ENCODE measurements around the gene CNPY4.
A peak's percentile ranks its signal among the peaks of the same experiment; 100 is the strongest.

CNPY4 gene

GRCh38 chr7:100119072-100119969 is at the start of gene CNPY4, which contains the start of gene TAF6:
CNPY4 (plus strand) TSS chr7:100119634; CDS start chr7:100119745, 111 bp downstream.
TAF6 (minus strand) TSS chr7:100119358; CDS start chr7:100114209, 5,149 bp downstream.
- peak; percentile 90 for DNase-seq

DNA sequence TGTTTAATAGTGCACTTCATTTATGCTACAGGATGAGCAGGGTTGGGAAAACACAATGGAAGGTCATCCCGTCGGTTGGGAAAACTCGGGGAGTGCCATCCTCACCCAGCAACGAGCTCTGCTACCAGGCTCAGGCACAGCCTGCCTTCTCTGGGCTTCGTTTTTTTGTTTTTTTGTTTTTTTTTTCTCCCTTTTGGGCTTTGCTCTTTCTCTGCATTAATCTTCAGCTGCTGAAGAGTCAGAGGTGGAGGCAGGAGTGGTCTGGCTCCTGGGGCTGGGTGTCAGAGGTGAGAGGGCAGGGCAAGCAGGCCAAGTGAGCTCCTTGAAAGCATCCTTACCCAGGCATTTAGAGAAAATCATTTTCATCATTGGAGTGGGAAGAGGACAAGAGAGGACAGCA is 49.4 kb upstream of the CNPY4 start:
- no peak for DNase-seq

- DNase-seq: no peak
Observed at GRCh38 chr7:100071018-100071723, 48.3 kb upstream of the CNPY4 start.

GRCh38 chr7:100072462-100072861 is 47.0 kb upstream of the CNPY4 start:
- DNase-seq: no peak

DNA sequence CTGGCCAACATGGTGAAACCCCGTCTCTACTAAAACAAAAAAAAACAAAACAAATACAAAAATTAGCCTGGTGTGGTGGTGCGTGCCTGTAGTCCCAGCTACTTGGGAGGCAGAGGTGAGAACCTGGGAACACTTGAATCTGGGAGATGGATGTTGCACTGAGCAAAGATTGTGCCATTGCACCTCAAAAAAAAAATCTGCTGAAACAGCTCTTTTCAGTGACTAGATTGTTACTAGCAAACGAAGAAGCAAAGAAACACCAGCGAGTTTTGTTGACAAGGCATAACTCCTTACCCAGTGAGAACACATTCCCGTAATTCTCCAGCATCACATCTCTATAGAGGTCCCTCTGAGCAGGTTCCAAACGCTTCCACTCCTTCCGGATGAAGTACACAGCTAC is 44.6 kb upstream of the CNPY4 start:
- no peak for DNase-seq

GRCh38 chr7:100075418-100075817 is 44.0 kb upstream of the CNPY4 start:
- no peak for DNase-seq

DNA sequence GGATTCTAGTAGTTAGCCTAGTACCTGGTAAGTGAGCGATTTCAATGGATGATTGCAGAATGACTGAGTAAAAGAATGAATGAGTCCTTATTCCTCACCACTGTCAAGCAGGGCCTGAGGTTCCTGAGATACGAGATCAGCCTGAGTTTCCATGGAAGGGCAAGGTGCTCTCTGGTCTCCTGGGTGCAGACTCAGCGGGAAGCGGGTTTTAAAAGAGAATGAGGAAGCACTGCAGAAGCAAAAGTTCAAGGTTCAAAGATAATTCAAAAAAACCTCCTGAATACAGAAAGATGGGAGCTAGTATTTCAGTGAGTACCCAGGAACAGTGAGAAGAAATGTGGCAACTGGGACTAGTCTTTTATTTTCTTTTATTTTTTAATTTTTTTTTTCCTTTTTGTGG is 42.2 kb upstream of the CNPY4 start:
- DNase-seq: no peak

- DNase-seq: no peak
Observed at GRCh38 chr7:100079024-100079560, 40.3 kb upstream of the CNPY4 start.

DNA sequence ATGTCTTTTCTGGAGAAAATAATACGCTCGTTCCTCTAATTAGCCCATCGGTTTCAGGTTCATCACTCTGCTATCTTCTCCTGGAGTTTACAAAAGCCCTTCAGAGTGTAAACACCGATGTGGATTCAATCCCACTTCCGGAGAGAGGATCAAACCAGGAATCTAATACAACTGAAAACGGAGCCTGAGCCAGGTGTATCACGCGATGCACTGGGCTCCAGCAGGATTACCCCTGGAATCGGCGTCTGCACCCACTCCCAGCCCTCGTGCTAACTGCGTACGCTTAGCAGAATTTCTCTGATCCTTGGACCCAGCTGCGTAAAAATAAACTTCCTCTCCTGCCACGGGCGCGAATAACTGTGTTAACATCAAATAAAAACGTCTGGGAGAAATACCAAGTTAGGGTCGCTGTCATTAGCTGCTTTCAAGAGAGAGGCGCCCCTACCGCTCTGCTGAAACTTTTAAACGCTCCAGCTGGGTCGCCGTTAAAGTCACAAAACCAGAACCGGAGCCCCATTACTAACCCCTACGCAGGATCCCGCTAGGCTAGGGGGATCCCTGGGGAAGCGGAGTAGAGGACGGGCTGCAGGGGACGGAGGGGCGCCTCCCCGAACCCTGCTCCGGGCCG is 38.4 kb upstream of the CNPY4 start:
- no peak for DNase-seq

GRCh38 chr7:100081535-100082102 is 37.8 kb upstream of the CNPY4 start, which contains the start of gene ZNF3:
ZNF3 (minus strand) TSS chr7:100081723; CDS start chr7:100077357, 4,366 bp downstream.
- DNase-seq: peak; percentile 99

DNA sequence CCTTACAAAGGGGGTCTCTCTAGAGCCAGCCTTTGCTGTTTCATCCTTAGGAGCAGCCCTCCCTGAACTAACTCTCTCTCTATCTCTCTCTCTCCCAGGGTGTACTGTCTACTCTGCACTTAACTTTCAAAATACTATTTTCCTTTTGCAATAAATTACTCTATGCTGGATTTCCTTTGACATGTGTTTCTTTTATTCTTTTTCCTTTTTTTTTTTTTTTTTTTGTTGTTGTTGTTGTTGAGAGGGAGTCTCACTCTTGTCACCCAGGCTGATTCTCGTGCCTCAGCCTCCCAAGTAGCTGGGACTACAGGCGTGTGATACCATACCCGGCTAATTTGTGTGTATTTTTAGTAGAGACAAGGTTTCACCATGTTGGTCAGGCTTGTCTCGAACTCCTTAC is 36.5 kb upstream of the CNPY4 start:
- no peak for DNase-seq

DNA sequence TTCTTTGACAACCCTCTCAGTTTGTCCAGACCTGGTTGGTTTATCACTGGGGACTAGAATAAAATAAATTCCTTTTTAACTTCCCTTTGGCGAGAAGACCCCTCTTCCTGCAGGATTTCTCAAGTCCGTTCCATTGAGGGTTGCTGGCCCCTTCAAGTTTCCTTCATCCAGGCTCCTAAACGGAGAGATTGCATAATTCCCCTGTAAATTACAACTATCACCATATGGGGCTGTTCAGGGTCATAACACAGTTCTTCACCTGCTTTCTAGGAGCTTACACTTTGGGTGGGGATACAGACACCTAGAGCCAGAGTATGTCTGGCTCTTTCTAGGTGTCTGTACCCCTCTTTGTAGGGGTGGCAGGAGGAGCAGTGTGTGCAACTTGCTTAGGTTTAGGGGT is 33.9 kb upstream of the CNPY4 start:
- DNase-seq: no peak

DNA sequence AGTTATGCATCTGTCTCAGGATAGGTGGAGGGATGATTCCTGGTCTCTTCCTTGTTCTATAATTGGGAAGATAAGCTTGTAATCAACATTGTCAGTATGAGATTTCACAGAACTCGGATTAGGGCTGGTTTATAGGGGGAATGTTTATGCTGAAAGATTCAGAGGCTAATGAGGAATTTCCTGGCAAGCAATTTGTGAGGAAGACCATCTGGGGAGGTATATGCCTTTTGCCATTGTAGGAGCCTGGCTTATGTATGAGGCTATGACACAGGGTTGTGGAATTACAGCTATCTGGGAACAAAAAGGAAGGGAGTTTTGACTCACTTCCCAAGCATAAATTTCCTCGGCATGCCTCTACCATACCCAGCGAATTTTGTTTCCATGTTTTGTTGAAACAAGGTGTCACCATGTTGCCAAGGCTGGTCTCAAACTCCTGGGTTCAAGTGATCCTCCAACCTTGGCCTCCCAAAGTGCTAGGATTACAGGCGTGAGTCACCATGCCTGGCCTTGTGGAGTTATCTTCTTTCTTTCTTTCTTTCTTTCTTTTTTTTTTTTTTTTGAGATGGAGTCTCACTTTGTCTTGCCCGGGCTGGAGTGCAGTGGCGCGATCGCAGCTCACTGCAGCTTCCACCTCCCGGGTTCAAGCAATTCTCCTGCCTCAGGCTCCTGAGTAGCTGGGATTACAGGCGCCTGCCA is 32.2 kb upstream of the CNPY4 start:
- DNase-seq: no peak

DNA sequence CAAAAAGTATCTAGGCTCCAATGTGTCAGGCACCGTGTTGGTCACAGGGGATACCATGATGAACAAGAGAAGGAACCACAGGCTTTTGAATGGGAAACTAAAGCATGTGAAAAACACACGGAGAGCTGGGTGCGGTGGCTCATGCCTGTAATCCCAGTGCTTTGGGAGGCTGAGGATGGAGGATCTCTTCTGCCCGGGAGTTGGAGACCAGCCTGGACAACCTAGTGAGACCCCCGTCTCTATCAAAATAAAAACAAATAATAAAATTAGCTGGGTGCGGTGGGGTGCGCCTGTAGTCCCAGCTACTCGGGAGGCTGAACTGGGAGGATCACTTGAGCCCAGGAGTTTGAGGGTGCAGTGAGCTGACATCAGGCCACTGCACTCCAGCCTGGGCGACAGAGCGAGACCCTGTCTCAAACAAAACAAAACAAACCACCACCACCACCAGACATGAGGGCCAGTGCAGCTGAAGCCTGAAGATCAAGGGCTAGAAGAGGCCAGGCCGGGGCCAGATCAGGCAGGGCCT is 31.3 kb upstream of the CNPY4 start:
- no peak for DNase-seq

GRCh38 chr7:100088621-100089457 is 30.6 kb upstream of the CNPY4 start, which contains the start of gene COPS6:
COPS6 (plus strand) TSS chr7:100088969; CDS start chr7:100088991, 22 bp downstream.
- peak; percentile 35 for DNase-seq

DNA sequence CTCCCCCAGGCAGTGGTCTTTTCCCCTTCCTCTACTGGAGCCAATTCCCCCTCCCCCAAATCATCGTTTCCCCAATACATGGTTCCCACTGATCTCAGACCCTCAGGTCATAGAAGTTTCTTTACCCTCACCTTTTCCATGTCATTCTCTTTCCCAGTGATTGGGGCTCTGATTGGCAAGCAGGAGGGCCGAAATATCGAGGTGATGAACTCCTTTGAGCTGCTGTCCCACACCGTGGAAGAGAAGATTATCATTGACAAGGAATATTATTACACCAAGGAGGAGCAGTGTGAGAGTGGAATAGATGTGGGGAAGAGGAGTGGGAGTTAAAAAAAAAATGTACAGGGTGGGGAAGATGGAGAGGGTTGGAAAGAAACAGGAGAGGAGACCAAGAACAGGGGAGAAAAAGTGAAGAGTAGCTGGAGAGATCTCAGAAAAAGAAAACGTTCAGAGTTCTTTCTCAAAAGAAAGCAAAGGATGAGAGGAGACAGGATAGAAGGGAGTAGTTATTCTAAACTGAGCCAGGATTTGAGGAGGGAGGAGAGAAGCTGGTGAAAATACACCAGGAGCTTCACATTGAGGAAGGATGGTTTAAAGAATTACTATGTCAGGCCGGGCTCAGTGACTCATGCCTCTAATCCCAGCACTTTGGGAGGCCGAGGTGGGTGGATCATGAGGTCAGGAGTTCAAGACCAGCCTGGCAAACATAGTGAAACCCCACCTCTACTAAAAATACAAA is 29.8 kb upstream of the CNPY4 start:
- DNase-seq: no peak

GRCh38 chr7:100090527-100091410 is 28.7 kb upstream of the CNPY4 start:
- DNase-seq: no peak

DNA sequence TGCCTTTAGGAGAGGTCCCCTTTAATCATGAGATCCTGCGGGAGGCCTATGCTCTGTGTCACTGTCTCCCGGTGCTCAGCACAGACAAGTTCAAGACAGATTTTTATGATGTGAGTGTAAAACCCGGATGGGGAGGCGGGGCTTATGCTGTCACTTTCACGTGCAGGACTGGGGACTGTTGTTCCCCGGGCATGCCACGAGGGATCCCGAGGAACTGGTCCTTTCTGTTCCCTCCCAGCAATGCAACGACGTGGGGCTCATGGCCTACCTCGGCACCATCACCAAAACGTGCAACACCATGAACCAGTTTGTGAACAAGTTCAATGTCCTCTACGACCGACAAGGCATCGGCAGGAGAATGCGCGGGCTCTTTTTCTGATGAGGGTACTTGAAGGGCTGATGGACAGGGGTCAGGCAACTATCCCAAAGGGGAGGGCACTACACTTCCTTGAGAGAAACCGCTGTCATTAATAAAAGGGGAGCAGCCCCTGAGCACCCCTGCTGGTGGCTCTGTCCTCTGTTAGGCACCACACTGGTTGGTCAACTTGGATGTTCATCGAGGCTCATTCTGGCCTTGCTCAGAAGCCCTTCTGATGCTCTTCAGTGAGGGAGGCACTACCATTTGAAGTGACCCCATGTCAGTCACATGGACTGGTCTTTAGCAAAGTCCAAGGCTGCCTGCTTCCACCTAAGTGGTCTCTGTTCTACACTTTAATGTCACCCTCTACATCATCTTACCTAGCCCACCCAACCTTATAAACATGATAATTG is 27.8 kb upstream of the CNPY4 start:
- DNase-seq: no peak

Data from NCI-H1048 (cell line).